ENCODE measurements around the gene ACVR1B. TPM values are rescaled to one million over a fixed set of nuclear protein-coding genes. Genes with fewer than 3 reads are reported as not detected.

The ACVR1B gene
- total and polyA plus RNA-seq, 9 of the 15 experiments (the other 6 are each of a cell fraction or from before 2014, with no cell fraction given), result 0.97 to 15.1 (median 6.8) TPM

GRCh38 chr12:51905471-51906429 lies 45.7 kb upstream of the ACVR1B start (continued):
- TF ChIP-seq NEUROD1 (IDR thresholded peaks at IDR 0.05; ENCODE audit: borderline replicate concordance, low read depth, low read length, partially characterized antibody) (peak; percentile 49), SNAPC5 (CRISPR knock-in tag; IDR thresholded peaks at IDR 0.05) (no peak), SIN3A (IDR thresholded peaks at IDR 0.05; ENCODE audit: borderline replicate concordance in 2 of 2, control insufficient read depth in 1 of 2, low read depth in 2 of 2, low read length in 2 of 2) (no peak), PKNOX1 (IDR thresholded peaks at IDR 0.05) (peak; percentile 85), EP300 (IDR thresholded peaks at IDR 0.05; ENCODE audit: low read length) (peak; percentile 94), ZNF512 (tag; IDR thresholded peaks at IDR 0.05) (no peak), TBP (optimal IDR thresholded peaks at IDR 0.05; ENCODE audit: low read depth, low read length) (peak; percentile 79), MECOM (CRISPR knock-in tag; IDR thresholded peaks at IDR 0.05) (no peak), CHCHD3 (CRISPR knock-in tag; IDR thresholded peaks at IDR 0.05) (no peak), CREB5 (CRISPR knock-in tag; IDR thresholded peaks at IDR 0.05) (no peak), ZNF785 (CRISPR knock-in tag; IDR thresholded peaks at IDR 0.05) (no peak), DDX20 (tag; IDR thresholded peaks at IDR 0.05; ENCODE audit: low read depth) (no peak), CBFA2T2 (conservative IDR thresholded peaks at IDR 0.05) (peak; percentile 78), IFI16 (CRISPR knock-in tag; IDR thresholded peaks at IDR 0.05) (no peak), TCF3 (CRISPR knock-in tag; IDR thresholded peaks at IDR 0.05) (peak; percentile 69), GTF2A2 (tag; IDR thresholded peaks at IDR 0.05) (no peak), TAL1 (IDR thresholded peaks at IDR 0.05) (peak; percentile 58), DMBX1 (CRISPR knock-in tag; IDR thresholded peaks at IDR 0.05; ENCODE audit: borderline replicate concordance) (no peak), ARID4B (CRISPR knock-in tag; IDR thresholded peaks at IDR 0.05) (no peak), ZKSCAN3 (CRISPR knock-in tag; IDR thresholded peaks at IDR 0.05) (no peak)
